Measurements from ENCODE around the gene HOATZ.

Gene HOATZ

GRCh38 chr11:111542606-111543275 is 28.2 kb downstream of the HOATZ start:
- no peak for DNase-seq (ENCODE audit: low spot score)
- TF ChIP-seq CTCF (IDR thresholded peaks at IDR 0.05; ENCODE audit: extremely low read depth, missing control alignments): no peak

GRCh38 chr11:111548525-111548924 is 33.9 kb downstream of the HOATZ start:
- TF ChIP-seq CTCF (IDR thresholded peaks at IDR 0.05; ENCODE audit: extremely low read depth, missing control alignments): no peak
- no peak for DNase-seq (ENCODE audit: low spot score)

GRCh38 chr11:111549196-111549868 is 34.8 kb downstream of the HOATZ start:
- DNase-seq (ENCODE audit: low spot score): no peak
- no peak for TF ChIP-seq CTCF (IDR thresholded peaks at IDR 0.05; ENCODE audit: extremely low read depth, missing control alignments)

GRCh38 chr11:111549869-111550203 is 35.3 kb downstream of the HOATZ start:
- DNase-seq (ENCODE audit: low spot score): no peak
- no peak for TF ChIP-seq CTCF (IDR thresholded peaks at IDR 0.05; ENCODE audit: extremely low read depth, missing control alignments)

- DNase-seq (ENCODE audit: low spot score): no peak
- no peak for TF ChIP-seq CTCF (IDR thresholded peaks at IDR 0.05; ENCODE audit: extremely low read depth, missing control alignments)
Measured at GRCh38 chr11:111550258-111550657, 35.7 kb downstream of the HOATZ start.

GRCh38 chr11:111554532-111554931 is 40.0 kb downstream of the HOATZ start:
- no peak for DNase-seq (ENCODE audit: low spot score)

More at GRCh38 chr11:111554532-111554931, 40.0 kb downstream of the HOATZ start:
- no peak for TF ChIP-seq CTCF (IDR thresholded peaks at IDR 0.05; ENCODE audit: extremely low read depth, missing control alignments)
